Choroid plexus epithelial cell (primary cell): Measurements from ENCODE around the gene NKAIN4.

Experiments used
- DNase-seq: peaks from one replicate; pipeline ENCODE4 v3.0.0-alpha.2; 2010; ENCODE audit warnings: low read depth
- H3K4me3 ChIP-seq: 2 replicates; pipeline ENCODE4 v1.5.1; 2011; ENCODE audit warnings: low read depth, mild to moderate bottlenecking, control low read depth, low read length, moderate library complexity
- CTCF ChIP-seq: conservative IDR thresholded peaks from 2 replicates; pipeline ENCODE4 v1.5.1; 2011; ENCODE audit warnings: low read depth, mild to moderate bottlenecking, control low read depth, inconsistent platforms, low read length, moderate library complexity

Gene NKAIN4

GRCh38 chr20:63254232-63254605, at the start of gene NKAIN4:
NKAIN4 (minus strand) TSS chr20:63254463; CDS start chr20:63254450, 13 bp downstream.
- no peak for DNase-seq
- H3K4me3 ChIP-seq = no peak within 1 kb of the TSS
- no peak for TF ChIP-seq CTCF

GRCh38 chr20:63303095-63303666, 48.9 kb upstream of the NKAIN4 start:
- no peak for DNase-seq
- H3K4me3 ChIP-seq = no peak overlapping the region
- no peak for TF ChIP-seq CTCF

GRCh38 chr20:63301671-63302070, 47.4 kb upstream of the NKAIN4 start:
- no peak overlapping the region for H3K4me3 ChIP-seq
- no peak for DNase-seq
- TF ChIP-seq CTCF = no peak

- no peak for DNase-seq
- H3K4me3 ChIP-seq = no peak overlapping the region
- TF ChIP-seq CTCF = no peak
Measured at GRCh38 chr20:63298731-63299312, 44.6 kb upstream of the NKAIN4 start.

- no peak for TF ChIP-seq CTCF
- no peak overlapping the region for H3K4me3 ChIP-seq
- DNase-seq = no peak
Measured at GRCh38 chr20:63297796-63298572, 43.7 kb upstream of the NKAIN4 start.

GRCh38 chr20:63297371-63297781, 43.1 kb upstream of the NKAIN4 start:
- DNase-seq = no peak
- H3K4me3 ChIP-seq = no peak overlapping the region
- no peak for TF ChIP-seq CTCF
